ELR (cell line): ENCODE data around the gene TTLL3.

Experiments used
- DNase-seq: peaks from one replicate; pipeline ENCODE4 v3.0.0-alpha.2; 2015; ENCODE audit warnings: low read depth

Gene TTLL3

GRCh38 chr3:9781978-9782603 is 28.0 kb upstream of the TTLL3 start:
- DNase-seq: no peak

DNA sequence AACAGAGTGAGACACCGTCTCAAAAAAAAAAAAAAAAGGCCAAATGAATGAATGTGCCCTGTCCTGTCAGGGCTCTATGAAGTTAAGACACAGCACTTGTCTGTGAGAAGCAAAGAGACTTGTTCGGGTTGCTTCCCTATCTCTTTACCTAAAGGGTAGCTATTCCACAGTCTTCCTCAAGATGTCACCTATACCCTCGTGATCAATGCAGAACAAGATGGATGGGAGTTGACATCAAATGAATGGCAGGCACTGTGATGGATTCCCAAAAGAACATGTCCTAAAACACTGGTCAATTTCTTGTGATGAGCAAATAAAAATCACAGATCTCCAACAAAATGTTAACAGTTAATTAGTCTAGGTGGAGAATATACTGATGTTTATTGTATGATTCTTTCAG is 27.3 kb upstream of the TTLL3 start:
- no peak for DNase-seq

- DNase-seq: no peak
Measured at GRCh38 chr3:9783954-9784353, 26.1 kb upstream of the TTLL3 start.

DNA sequence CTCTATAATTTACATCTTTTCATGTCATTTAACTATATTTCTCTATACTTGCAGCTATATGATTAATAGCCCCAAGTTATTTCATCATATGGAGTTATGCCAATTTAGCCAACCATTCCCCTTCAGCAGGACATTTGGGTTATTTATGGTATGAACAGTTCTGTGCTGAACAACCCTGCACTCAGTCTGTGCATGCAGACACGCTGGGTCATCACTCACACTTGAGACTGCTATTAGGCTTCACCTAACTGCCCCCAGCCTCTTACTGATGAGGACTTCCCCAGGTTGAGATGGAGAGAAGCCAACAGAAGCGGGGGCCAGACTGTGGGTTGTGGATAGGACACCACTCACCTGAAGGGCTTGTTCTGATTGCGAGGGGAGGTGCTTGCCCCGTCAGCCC is 25.1 kb upstream of the TTLL3 start:
- DNase-seq: no peak

DNA sequence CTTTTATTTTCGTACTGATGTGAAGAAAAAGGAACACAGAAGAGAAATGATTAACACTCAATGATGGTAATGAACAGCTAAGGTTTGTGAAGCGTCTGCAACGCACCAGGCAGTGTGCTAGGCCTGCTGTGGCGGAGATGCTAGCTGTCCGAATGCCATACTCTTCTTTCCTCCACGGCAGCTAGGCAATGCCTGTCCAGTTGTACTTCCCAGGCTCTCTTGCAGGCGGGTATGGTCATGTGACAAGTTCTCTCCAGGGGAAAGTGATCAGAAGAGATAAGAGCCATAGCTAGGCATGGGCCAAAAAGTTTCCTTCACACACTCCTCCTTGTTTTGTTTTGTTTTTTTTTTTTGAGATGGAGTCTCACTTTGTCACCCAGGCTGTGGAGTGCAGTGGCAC is 24.5 kb upstream of the TTLL3 start:
- DNase-seq: no peak

- DNase-seq: no peak
Measured at GRCh38 chr3:9786209-9786739, 23.8 kb upstream of the TTLL3 start.

DNA sequence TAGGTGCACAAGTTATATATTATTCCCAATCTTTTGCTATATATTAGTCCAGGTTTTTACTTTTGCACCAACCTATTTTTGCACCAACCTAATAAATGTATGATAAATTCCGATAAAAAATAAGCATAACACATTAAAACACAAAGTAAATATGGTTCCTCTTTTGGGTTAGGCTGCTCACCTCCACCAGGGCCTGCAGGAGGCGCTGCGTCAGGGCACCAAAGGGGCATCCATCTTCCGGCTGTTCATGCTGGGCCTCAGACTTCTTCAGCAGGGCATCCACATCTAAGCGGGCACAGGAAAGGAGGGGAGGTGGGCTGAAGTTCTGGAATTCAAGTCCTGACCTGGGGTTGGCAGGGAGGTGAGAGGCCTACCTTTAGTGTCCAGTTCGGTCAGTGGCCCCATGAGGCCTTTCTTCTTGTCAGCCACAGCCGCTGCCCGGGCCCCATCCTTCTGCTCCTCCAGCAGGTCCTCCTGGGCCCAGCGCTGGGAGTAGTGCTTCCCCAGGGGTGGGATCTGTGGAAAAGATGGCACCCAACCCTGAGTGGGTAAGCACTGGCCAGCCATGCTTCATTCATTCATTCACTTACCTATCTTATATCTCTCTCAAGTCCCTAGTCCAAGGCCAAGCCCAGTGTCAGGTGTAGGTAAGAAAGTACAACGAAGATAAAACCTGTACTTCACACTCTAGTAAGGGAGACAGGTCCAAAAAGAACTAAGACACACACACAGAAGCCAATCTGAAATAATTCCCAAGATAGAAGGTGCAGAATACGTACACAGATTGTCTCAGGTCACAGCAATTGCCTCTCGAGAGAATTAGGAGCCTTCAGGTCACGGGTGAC is 23.0 kb upstream of the TTLL3 start:
- DNase-seq: no peak

DNA sequence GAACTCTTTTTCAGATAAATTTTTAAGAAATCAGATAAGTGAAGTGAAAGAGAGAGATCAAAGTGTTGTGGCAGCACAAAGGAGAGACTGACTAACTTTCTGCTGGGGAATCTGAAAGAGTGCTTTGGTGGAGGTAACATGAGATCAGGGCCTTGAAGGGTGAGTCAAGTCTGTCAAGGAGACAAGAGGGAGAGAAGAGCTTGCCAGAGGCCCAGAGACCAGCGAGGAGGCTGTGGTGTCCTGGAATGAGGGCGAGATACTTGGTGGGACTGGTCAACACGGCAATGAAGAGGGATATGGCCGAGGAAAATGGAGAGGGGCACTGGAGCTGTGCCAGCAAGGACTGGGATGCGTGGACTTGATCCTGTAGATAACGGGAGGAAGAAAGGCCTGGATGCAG is 22.3 kb upstream of the TTLL3 start:
- no peak for DNase-seq

DNA sequence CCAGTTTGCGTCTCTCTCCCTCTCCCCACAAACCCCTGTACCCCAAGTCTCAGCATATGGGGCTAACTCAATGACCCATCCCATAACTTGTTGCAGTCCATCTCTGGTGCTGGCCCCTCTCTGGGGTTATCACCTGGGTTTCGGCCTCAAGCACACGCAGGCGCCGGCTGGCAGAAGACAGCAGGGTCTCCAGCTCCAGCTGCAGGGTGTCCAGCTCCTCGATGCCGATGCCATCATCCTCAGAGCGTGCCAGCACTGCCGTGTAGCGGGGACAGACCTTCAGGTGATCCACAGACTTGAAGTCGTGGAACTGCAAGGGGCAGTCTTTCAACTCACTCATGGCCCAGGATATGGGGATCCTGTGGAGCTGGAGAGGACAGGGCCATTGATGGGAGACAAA is 18.9 kb upstream of the TTLL3 start:
- no peak for DNase-seq

GRCh38 chr3:9791790-9792404 is 18.2 kb upstream of the TTLL3 start:
- no peak for DNase-seq

DNA sequence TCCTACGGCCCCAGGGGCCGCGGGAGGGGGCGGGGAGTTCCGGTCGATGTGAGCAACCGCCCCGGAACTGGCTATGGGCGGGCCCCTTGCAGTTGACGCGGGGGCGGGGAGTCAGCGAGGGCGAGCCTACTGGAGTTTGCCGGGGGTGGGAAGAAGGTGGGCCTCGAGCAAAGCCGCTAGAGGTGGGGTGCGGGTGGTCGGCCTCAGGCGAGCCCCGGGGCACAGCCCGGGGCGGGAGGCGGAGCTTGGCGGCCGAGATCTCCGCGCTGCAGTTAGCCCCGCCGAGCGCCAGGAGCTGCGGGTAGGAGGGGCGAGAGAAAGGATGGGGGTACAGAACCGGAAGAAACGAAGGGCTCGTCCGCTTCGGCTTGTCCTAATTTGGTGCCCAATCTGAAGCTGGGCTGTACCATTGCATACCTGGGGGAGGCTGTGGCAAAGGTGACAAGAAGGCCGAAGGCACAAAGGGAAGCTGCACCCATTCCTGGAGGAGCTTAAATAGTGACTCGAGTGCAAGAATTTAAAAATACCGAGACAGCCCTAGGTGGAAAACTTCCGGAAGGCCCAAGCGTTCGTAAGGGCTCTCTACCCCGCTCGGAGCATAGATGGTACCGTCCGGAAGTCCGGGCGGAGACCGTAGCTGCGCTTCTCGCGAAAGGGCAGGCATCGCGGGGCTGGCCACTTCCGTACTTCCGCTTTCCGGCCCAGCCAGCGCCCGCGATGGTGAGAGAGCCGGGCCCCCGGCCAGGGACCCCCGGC is 17.5 kb upstream of the TTLL3 start, which contains the start of the genes ARPC4 and TADA3:
TSS of gene ARPC4 (plus strand) at position 678 of the 756 bp plus-strand sequence. CDS start at position 718, 40 bp downstream.
TSS of gene TADA3 (minus strand) at position 69 of the 756 bp plus-strand sequence. CDS start 1,007 bp downstream, outside the sequence.
- peak; percentile 96 for DNase-seq

DNA sequence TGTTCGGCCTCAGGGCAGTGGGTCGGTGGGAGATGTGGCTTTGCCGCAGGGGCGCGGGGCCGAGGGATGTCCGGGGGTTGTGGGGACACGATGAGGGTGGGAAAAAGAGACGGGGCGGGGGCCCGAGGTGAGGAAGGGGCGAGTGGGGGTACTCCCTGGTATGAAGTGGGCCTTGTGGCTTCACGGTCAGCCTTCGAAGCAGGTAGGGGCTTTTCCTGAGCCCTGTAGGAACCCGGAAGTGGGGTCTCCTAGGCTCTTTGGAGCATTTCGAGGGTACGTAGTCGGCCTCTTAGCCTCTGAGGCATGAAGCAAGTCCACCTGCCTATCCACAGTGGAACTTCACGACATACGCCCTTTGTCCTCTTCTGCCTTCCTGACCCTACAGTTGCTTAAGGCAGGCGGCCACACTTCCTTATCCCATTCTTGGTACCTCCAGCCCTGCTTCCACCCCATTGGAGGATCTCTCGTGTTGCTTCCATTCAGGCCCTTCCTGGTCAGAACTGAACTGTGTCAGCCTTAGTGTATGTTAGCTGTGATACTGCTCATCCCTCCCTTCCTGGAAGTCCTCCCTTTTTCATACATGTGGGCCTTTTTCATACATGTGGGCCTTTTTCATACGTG is 16.8 kb upstream of the TTLL3 start:
- peak; percentile 56 for DNase-seq

DNA sequence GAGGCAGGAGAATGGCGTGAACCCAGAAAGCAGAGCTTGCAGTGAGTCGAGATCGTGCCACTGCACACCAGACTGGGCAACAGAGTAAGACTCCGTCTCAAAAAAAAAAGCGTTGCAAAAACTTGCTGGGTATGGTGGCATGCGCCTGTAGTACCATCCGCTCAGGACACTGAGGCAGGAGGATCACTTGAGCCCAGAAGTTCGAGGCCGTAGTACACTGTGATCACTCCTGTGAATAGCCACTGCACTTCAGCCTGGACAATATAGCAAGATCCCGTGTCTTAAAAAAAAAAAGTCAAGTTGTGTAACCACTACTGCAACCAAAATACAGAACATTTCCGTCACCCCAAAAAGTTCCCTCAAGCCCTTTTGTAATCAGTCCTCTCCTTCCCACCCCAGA is 15.7 kb upstream of the TTLL3 start:
- DNase-seq: no peak

GRCh38 chr3:9795207-9795606 is 14.9 kb upstream of the TTLL3 start:
- DNase-seq: no peak

DNA sequence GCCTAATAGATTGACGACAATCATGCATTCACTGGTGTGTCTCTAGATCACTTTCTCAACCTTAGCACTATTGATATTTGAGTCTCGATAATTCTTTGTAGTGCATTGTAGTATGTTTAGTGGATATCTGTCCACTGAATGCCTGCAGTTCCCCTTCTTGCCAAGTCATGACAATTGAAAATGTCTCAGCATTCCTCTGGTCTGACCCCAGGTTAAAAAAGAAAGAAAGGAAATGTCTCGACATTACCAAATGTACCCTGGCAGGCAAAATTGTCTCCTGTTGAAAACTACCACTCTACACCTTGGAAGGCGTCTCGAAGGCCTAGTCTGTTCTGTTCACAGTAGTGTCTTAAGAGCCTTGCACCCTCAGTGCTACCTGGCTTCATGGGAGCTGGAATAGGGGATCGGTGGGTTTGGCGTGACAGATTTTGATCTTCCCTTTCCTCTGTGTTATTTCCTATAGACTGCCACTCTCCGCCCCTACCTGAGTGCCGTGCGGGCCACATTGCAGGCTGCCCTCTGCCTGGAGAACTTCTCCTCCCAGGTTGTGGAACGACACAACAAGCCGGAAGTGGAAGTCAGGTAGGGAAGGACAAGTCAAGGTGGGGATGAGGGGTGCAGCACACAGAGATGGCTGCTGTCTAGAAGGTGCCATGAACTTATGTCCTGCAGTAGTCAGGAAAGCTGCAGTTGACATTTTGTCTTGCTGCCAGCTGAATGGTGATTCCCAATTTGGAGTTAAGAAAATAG is 12.7 kb upstream of the TTLL3 start:
- DNase-seq: no peak

- DNase-seq: no peak
Measured at GRCh38 chr3:9800529-9800928, 9.5 kb upstream of the TTLL3 start.

DNA sequence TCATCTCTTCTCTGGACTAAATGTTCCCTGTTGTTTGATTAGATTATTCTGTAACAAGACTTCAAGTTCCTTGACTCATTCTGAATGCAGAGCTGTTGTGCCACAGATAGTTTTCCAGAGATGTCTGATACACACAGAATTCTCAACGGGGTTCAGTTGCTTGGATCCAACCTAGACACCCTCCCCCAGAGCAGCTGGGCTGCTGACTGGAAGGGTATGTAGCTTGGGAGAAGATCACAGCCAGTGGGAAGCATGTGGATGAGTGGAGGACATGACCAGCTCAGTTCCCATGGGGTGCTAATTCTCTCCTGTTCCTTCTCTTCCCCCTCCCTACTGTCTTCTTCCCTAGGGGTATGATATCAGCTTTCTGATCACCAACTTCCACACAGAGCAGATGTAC is 6.6 kb upstream of the TTLL3 start:
- DNase-seq: no peak

DNA sequence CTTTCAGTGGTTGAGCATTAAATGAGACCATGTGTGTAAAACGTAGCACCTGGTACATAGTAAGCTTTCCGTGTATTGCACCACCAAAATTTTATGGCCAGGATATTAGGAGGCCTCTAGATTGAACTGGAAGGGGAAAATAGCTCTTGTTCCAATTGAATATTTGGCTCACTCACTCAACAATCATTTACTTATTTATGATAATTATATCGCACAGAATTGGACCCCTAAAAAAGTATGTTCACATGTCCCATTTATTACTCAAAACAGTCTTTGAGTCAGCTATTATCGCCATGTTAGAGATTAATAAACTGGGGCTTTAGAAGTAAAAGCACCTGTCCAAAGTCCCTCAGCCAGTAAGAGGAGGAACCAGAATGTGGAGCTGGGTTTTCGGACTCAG is 5.1 kb upstream of the TTLL3 start:
- no peak for DNase-seq

- DNase-seq: no peak
Measured at GRCh38 chr3:9806137-9806536, 3.9 kb upstream of the TTLL3 start.

- no peak for DNase-seq
Measured at GRCh38 chr3:9806688-9807589, 3.1 kb upstream of the TTLL3 start.
